Measurements from ENCODE around the gene RHOBTB1.
"Not testable (repeated sequence)": the region's sequence is repeated elsewhere in the genome, so short reads cannot be mapped to it uniquely, and the experiment has no call there.

The RHOBTB1 gene

GRCh38 chr10:60944058-60944909 is at the start of gene RHOBTB1:
TSS of gene RHOBTB1 (minus strand) at chr10:60944185. CDS start at chr10:60911542, 32,643 bp downstream.
- DNase-seq, result no peak

GRCh38 chr10:60992636-60993035 is 48.7 kb upstream of the RHOBTB1 start:
- DNase-seq, result no peak

GRCh38 chr10:60990663-60991062 is 46.7 kb upstream of the RHOBTB1 start:
- no peak for DNase-seq

GRCh38 chr10:60989400-60989876 is 45.5 kb upstream of the RHOBTB1 start:
- no peak for DNase-seq

- no peak for DNase-seq
Measured at GRCh38 chr10:60986791-60987190, 42.8 kb upstream of the RHOBTB1 start.

GRCh38 chr10:60985951-60986350 is 42.0 kb upstream of the RHOBTB1 start:
- no peak for DNase-seq

- no peak for DNase-seq
Measured at GRCh38 chr10:60980997-60981396, 37.0 kb upstream of the RHOBTB1 start.

GRCh38 chr10:60979667-60980104 is 35.7 kb upstream of the RHOBTB1 start:
- DNase-seq, result no peak

GRCh38 chr10:60978287-60979115 is 34.5 kb upstream of the RHOBTB1 start:
- no peak for DNase-seq

GRCh38 chr10:60977161-60978122 is 33.5 kb upstream of the RHOBTB1 start:
- DNase-seq, result no peak

- no peak for DNase-seq
Measured at GRCh38 chr10:60976687-60977086, 32.7 kb upstream of the RHOBTB1 start.

GRCh38 chr10:60975716-60976115 is 31.7 kb upstream of the RHOBTB1 start:
- no peak for DNase-seq

- no peak for DNase-seq
Measured at GRCh38 chr10:60974463-60975149, 30.6 kb upstream of the RHOBTB1 start.

- no peak for DNase-seq
Measured at GRCh38 chr10:60973086-60973485, 29.1 kb upstream of the RHOBTB1 start.

GRCh38 chr10:60972181-60972580 is 28.2 kb upstream of the RHOBTB1 start:
- not testable (repeated sequence) for DNase-seq

- no peak for DNase-seq
Measured at GRCh38 chr10:60970526-60970925, 26.5 kb upstream of the RHOBTB1 start.

GRCh38 chr10:60968504-60968903 is 24.5 kb upstream of the RHOBTB1 start:
- DNase-seq, result no peak

GRCh38 chr10:60967854-60968484 is 24.0 kb upstream of the RHOBTB1 start:
- no peak for DNase-seq

GRCh38 chr10:60967260-60967659 is 23.3 kb upstream of the RHOBTB1 start:
- no peak for DNase-seq

GRCh38 chr10:60965696-60966095 is 21.7 kb upstream of the RHOBTB1 start:
- DNase-seq, result no peak

All from SHP77 treated with DMSO at 0.1 percent for 48 hours (cell line).